Trophoblast cell (in vitro differentiated cells and primary cell): Measurements from ENCODE around the gene BSN.
A peak's percentile ranks its signal among the peaks of the same experiment; 100 is the strongest.

Source experiments
- DNase-seq, 2 donors: peaks; one replicate each; pipeline ENCODE4 v3.0.0-alpha.2; 2016
- H2AFZ ChIP-seq: 2 replicates; pipeline ENCODE4 v1.6.1; 2013; ENCODE audit warnings: low read length, moderate library complexity, mild to moderate bottlenecking; ENCODE audit not compliant: insufficient read depth, poor library complexity
- H2AK5ac ChIP-seq: 2 replicates; pipeline ENCODE4 v1.6.1; 2013; ENCODE audit warnings: mild to moderate bottlenecking, low read length
- H2BK120ac ChIP-seq: 2 replicates; pipeline ENCODE4 v1.6.1; 2013; ENCODE audit warnings: low read length, mild to moderate bottlenecking, moderate library complexity; ENCODE audit not compliant: insufficient read depth, poor library complexity
- H2BK12ac ChIP-seq: 2 replicates; pipeline ENCODE4 v1.6.1; 2013; ENCODE audit warnings: mild to moderate bottlenecking, low read length, moderate library complexity
- H2BK5ac ChIP-seq: 2 replicates; pipeline ENCODE4 v1.6.1; 2013; ENCODE audit warnings: low read length, low read depth, moderate library complexity, mild to moderate bottlenecking; ENCODE audit not compliant: poor library complexity
- H3K14ac ChIP-seq: 2 replicates; pipeline ENCODE4 v1.6.1; 2013; ENCODE audit warnings: mild to moderate bottlenecking, low read length
- H3K18ac ChIP-seq: 2 replicates; pipeline ENCODE4 v1.6.1; 2013; ENCODE audit warnings: mild to moderate bottlenecking, low read length
- H3K23ac ChIP-seq: 2 replicates; pipeline ENCODE4 v1.6.1; 2013; ENCODE audit warnings: low read length
- H3K27ac ChIP-seq: 2 replicates; pipeline ENCODE4 v1.5.1; 2013; ENCODE audit warnings: low read depth, mild to moderate bottlenecking, inconsistent platforms, low read length, moderate library complexity
- H3K27me3 ChIP-seq: 2 replicates; pipeline ENCODE4 v1.6.1; 2013; ENCODE audit warnings: inconsistent platforms, mild to moderate bottlenecking, low read length, moderate library complexity; ENCODE audit not compliant: insufficient read depth
- H3K36me3 ChIP-seq, 2 experiments: 1 replicate in 1 of 2; 2 replicates in 1 of 2; pipeline ENCODE4 v1.6.1; 2013; ENCODE audit warnings: low read length in 2 of 2, mild to moderate bottlenecking in 2 of 2, moderate library complexity in 1 of 2; ENCODE audit not compliant: insufficient read depth in 2 of 2, control insufficient read depth in 1 of 2
- H3K4ac ChIP-seq: 2 replicates; pipeline ENCODE4 v1.6.1; 2013; ENCODE audit warnings: low read depth, mild to moderate bottlenecking, low read length, moderate library complexity
- H3K4me1 ChIP-seq, 2 experiments: 1 replicate in 1 of 2; 2 replicates in 1 of 2; pipeline ENCODE4 v1.6.1; 2013; ENCODE audit warnings: low read length in 2 of 2, mild to moderate bottlenecking in 2 of 2, moderate library complexity in 1 of 2; ENCODE audit not compliant: insufficient read depth in 2 of 2, control insufficient read depth in 1 of 2
- H3K4me2 ChIP-seq: 2 replicates; pipeline ENCODE4 v1.6.1; 2013; ENCODE audit warnings: inconsistent platforms, mild to moderate bottlenecking, low read length, moderate library complexity
- H3K4me3 ChIP-seq: 2 replicates; pipeline ENCODE4 v1.5.1; 2013; ENCODE audit warnings: mild to moderate bottlenecking, low read depth, low read length, inconsistent platforms
- H3K79me1 ChIP-seq: one replicate; pipeline ENCODE4 v1.6.1; 2013; ENCODE audit warnings: low read length
- H3K79me2 ChIP-seq: 2 replicates; pipeline ENCODE4 v1.6.1; 2013; ENCODE audit warnings: low read length, mild to moderate bottlenecking; ENCODE audit not compliant: control insufficient read depth, insufficient read depth, poor library complexity
- H3K9ac ChIP-seq: 2 replicates; pipeline ENCODE4 v1.6.1; 2013; ENCODE audit warnings: mild to moderate bottlenecking, low read length
- H3K9me3 ChIP-seq: 2 replicates; pipeline ENCODE4 v1.6.1; 2013; ENCODE audit warnings: low read depth, mild to moderate bottlenecking, control low read depth, inconsistent platforms, low read length; ENCODE audit not compliant: insufficient read depth
- H4K12ac ChIP-seq: 2 replicates; pipeline ENCODE4 v1.6.1; 2013; ENCODE audit warnings: low read depth, mild to moderate bottlenecking, low read length, moderate library complexity
- H4K8ac ChIP-seq: 2 replicates; pipeline ENCODE4 v1.6.1; 2013; ENCODE audit warnings: low read depth, mild to moderate bottlenecking, low read length, moderate library complexity
- H4K91ac ChIP-seq: one replicate; pipeline ENCODE4 v1.6.1; 2013; ENCODE audit warnings: low read depth, mild to moderate bottlenecking, low read length, moderate library complexity
- WGBS: extraction: QIAGEN DNeasy Blood & Tissue Kit; methylation state at CpG from one replicate; pipeline ENCODE4 v1.1.7; 2013; ENCODE audit warnings: missing lambda C conversion rate; ENCODE audit not compliant: insufficient read length, insufficient coverage; ENCODE audit errors: extremely low coverage; 5-methylcytosine and 5-hydroxymethylcytosine counted together

Gene BSN

DNA sequence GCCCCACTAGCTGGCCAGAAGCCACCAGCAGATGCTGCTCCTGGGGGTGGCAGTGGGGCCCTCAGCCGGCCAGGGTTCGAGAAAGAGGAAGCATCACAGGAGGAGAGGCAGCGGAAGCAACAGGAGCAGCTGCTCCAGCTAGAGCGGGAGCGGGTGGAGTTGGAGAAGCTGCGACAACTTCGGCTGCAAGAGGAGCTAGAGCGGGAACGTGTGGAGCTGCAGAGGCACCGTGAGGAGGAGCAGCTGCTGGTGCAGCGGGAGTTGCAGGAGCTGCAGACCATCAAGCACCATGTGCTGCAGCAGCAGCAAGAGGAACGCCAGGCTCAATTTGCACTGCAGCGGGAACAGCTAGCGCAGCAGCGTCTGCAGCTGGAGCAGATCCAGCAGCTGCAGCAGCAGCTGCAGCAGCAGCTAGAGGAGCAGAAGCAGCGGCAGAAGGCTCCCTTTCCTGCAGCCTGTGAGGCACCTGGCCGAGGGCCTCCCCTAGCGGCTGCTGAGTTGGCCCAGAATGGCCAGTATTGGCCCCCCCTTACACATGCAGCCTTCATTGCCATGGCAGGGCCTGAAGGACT lies 102.3 kb downstream of the BSN start:
- Histone ChIP-seq H3K9me3 (peaks cover 3% of the 10 kb centered on the region), H3K4me3 (no peak overlapping the region), H3K18ac (no peak overlapping the region), H3K4me1 (no peaks in the 10 kb centered on the region), H3K79me1 (no peaks in the 10 kb centered on the region), H2BK12ac (no peak overlapping the region), H3K27ac (no peak overlapping the region), H2BK5ac (no peak overlapping the region), H2BK120ac (no peak overlapping the region), H2AFZ (no peak overlapping the region), H3K4me2 (no peak overlapping the region), H3K36me3 (no peaks in the 10 kb centered on the region), H4K8ac (no peak overlapping the region), H4K12ac (no peak overlapping the region), H3K4ac (no peak overlapping the region), H3K79me2 (no peaks in the 10 kb centered on the region), H4K91ac (no peak overlapping the region), H3K27me3 (no peaks in the 10 kb centered on the region), H3K14ac (no peak overlapping the region), H2AK5ac (no peak overlapping the region), H3K9ac (no peak overlapping the region), H3K23ac (no peak overlapping the region)
- peak in 1 of 2 donors; percentile 31 for DNase-seq
- WGBS: no CpG with 5 or more reads among the region's 18 CpGs

- no peak overlapping the region for H3K4me2 ChIP-seq
- H3K9me3 ChIP-seq: peaks cover 3% of the 10 kb centered on the region
- no peaks in the 10 kb centered on the region for H3K4me1 ChIP-seq
- no peak overlapping the region for H3K27ac ChIP-seq
- H3K36me3 ChIP-seq: no peaks in the 10 kb centered on the region
- H3K9ac ChIP-seq: no peak overlapping the region
- H3K23ac ChIP-seq: no peak overlapping the region
- no CpG with 5 or more reads among the region's 36 CpGs for WGBS
- H3K79me2 ChIP-seq: no peaks in the 10 kb centered on the region
- no peak overlapping the region for H3K14ac ChIP-seq
- no peaks in the 10 kb centered on the region for H3K27me3 ChIP-seq
- no peak overlapping the region for H4K12ac ChIP-seq
- DNase-seq: no peak
- no peak overlapping the region for H3K18ac ChIP-seq
- no peaks in the 10 kb centered on the region for H3K79me1 ChIP-seq
- H2AK5ac ChIP-seq: no peak overlapping the region
- no peak overlapping the region for H2BK12ac ChIP-seq
- no peak overlapping the region for H4K91ac ChIP-seq
- no peak overlapping the region for H2BK5ac ChIP-seq
- H2BK120ac ChIP-seq: no peak overlapping the region
- no peak overlapping the region for H4K8ac ChIP-seq
- H3K4me3 ChIP-seq: no peak overlapping the region
- no peak overlapping the region for H3K4ac ChIP-seq
- no peak overlapping the region for H2AFZ ChIP-seq
Measured at GRCh38 chr3:49657208-49657915, 103.1 kb downstream of the BSN start.

DNA sequence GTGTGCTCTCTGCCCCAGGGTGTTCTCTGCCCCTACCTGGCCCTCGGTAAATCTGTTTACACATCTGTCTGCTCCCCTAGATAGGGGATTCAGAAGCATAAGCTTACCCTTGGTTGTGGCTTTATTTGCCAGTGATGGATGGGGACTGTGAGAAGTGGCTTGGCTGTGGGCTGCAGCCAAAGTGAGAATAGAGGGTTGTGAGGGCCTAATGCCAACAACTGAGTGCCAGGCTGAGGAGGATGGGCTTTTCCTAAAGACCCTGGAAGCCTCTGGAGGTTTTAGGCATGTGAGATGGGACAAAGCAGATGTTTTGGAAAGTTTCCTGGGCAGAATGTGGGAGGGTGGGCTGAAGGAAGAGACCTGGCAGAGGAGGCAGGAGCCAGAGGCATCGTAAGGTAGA lies 104.4 kb downstream of the BSN start:
- no peaks in the 10 kb centered on the region for H3K4me1 ChIP-seq
- no peak overlapping the region for H4K8ac ChIP-seq
- H3K79me1 ChIP-seq: no peaks in the 10 kb centered on the region
- H3K4me3 ChIP-seq: no peak overlapping the region
- H3K27ac ChIP-seq: no peak overlapping the region
- H3K9me3 ChIP-seq: peaks cover 3% of the 10 kb centered on the region
- no peak overlapping the region for H3K9ac ChIP-seq
- H3K79me2 ChIP-seq: no peaks in the 10 kb centered on the region
- no peak overlapping the region for H4K91ac ChIP-seq
- H2BK5ac ChIP-seq: no peak overlapping the region
- DNase-seq: no peak
- H2AFZ ChIP-seq: no peak overlapping the region
- H3K4me2 ChIP-seq: no peak overlapping the region
- no peak overlapping the region for H2BK12ac ChIP-seq
- no peak overlapping the region for H2BK120ac ChIP-seq
- H3K18ac ChIP-seq: no peak overlapping the region
- H3K23ac ChIP-seq: no peak overlapping the region
- H3K4ac ChIP-seq: no peak overlapping the region
- H2AK5ac ChIP-seq: no peak overlapping the region
- H3K14ac ChIP-seq: no peak overlapping the region
- no CpG with 5 or more reads among the region's 2 CpGs for WGBS
- H4K12ac ChIP-seq: no peak overlapping the region
- H3K36me3 ChIP-seq: no peaks in the 10 kb centered on the region
- H3K27me3 ChIP-seq: no peaks in the 10 kb centered on the region

- Histone ChIP-seq H3K18ac (no peak overlapping the region), H4K12ac (no peak overlapping the region), H3K36me3 (no peaks in the 10 kb centered on the region), H3K9me3 (peaks cover 3% of the 10 kb centered on the region), H3K4ac (no peak overlapping the region), H3K4me2 (no peak overlapping the region), H2BK120ac (no peak overlapping the region), H3K27me3 (no peaks in the 10 kb centered on the region), H4K91ac (no peak overlapping the region), H4K8ac (no peak overlapping the region), H3K79me2 (no peaks in the 10 kb centered on the region), H3K27ac (no peak overlapping the region), H2BK12ac (no peak overlapping the region), H3K14ac (no peak overlapping the region), H2AK5ac (no peak overlapping the region), H3K4me1 (no peaks in the 10 kb centered on the region), H3K9ac (no peak overlapping the region), H3K79me1 (no peaks in the 10 kb centered on the region), H3K4me3 (no peak overlapping the region), H2AFZ (no peak overlapping the region), H3K23ac (no peak overlapping the region), H2BK5ac (no peak overlapping the region)
- DNase-seq: no peak
- WGBS: no CpG with 5 or more reads among the region's 4 CpGs
Measured at GRCh38 chr3:49659756-49660155, 105.5 kb downstream of the BSN start.
